HG03565 (cell line): ENCODE measurements around the gene CACNA1D.

Experiments used
- ATAC-seq: cut with Tn5 transposase; IDR thresholded peaks from one replicate; pipeline ENCODE4 v1.9.1; 2021; ENCODE audit warnings: mild to moderate bottlenecking, moderate library complexity; ENCODE audit not compliant: unreplicated experiment

Gene CACNA1D

DNA sequence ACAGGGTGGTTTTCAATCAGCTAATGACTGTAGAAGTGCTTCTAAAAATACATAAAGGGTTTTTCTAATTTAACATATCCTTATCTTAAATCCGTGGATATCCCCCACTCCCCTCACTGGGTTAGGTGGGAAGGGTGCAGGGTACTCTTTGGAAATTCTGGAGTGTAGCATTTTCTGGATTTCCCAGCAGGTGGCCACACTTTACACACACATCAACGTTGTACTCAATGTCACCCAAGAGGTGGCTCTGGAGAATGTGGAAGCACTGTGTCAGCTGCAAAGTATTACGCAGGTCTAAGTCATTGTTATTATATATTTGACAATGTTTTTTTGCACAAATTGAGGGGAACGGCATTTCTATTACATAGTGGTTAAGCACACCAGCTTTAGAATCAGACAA lies 183.0 kb downstream of the CACNA1D start:
- no peak for ATAC-seq

DNA sequence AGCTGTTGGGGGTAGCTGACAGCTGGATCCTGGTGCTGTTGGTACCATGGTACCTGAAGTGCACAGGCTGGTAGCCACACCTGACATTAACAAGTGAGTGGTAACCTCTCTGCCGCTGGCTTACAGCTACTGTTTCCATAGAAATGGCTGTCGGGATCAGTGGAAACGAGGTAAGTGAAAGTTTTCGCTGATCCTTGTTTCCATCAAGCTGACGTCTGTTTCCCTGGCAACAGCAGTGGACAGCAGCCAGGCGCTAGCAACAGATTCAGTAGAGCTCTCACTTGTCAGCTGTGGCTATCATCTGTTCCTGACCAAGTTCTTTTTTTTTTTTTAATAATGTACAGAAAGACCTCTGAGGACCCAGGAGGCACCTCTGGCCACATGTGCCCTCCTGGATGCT lies 185.6 kb downstream of the CACNA1D start:
- ATAC-seq, result no peak

DNA sequence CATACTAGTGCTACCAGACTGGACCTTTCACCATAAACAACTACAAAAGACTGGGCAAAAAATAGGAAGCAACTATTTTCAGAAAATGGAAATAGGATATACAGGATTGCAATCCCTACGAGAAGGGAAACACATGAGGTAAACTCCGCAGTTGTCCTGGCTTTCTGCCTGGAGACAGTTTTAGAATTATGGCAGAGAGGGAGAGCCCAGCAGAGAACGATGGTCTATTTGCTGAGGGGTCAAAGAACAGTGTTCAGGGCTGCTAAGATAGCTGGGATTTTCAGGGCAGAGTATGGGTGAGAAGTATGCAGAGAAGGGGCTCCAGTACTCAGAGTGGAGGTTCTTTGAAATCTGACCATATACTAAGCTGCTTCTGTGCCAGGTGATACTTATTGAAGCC lies 188.4 kb downstream of the CACNA1D start:
- no peak for ATAC-seq

DNA sequence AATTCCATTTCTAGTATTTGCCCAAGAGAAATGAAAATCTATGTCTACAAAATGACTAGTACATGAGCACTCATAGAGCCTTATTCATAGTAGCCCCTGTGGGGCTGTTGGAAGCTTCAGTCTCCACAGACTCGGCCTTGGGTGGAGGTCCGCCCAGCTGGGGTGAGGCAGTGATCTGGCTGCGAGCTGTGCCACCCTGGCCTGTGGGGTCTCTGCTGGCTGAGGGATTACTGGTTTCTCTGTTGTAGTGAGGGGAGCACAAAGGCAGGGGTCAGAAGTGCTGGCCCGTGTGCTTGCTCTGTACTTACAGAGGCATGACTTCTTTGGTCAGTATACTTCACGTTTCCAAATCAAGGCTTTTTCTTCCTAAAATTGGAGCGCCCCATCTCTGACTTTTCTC lies 193.7 kb downstream of the CACNA1D start:
- no peak for ATAC-seq

DNA sequence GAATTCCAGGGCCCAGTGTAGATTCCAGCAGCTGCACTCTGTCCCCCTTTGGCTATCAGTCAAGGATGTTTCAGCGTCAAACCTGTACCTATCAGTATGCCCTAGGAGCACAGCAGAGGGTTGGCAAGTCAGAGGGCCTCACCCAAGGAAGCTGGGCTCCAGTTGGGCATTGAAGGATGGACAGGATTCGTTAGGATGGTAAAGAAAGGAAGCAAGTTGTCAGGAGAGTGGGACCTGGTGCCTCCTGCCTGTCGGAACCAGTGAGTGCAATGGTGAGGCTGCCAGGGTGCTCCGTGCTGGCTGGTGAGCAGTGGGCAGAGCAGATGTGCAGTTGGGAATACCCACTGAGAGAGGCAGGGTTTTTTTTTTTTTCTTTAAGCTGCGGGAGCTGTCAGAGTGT lies 194.6 kb downstream of the CACNA1D start:
- no peak for ATAC-seq

DNA sequence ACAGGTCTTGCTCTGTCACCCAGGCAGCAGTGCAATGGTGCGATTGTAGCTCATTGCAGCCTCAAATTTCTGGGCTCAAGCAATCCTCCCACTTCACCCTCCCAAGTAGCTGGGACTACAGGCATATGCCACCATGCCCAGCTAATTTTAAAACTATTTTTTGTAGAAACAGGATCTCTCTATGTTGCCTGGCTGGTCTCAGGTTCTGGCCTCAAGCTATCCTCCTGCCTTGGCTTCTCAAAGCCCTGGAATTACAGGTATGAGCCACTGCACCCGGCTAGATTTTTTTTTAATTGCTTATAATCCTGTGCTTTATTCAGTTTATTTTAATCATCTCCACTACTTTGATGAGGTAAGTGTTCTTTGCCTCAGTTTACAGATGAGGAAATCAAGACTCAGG lies 195.3 kb downstream of the CACNA1D start:
- ATAC-seq, result no peak

DNA sequence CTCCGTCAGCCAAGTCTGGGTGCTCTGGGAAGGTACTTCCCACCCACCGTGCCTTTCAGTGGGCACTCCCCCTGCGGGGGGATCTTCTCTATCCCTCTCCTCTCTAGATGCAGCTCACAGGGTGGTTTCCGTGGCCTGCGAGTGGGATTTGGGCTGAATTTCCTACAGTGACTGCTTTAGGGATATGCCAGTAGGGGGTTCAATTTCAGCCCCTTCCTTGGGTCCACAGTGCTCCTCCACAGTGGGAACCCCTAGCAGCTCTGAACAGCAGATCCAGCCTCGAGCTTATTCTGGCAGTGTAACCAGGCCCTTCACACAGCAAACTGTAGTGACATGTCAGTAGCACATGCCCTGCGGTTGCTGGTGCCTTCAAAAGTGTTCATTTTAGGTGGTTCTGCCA lies 196.1 kb downstream of the CACNA1D start:
- ATAC-seq, result no peak

DNA sequence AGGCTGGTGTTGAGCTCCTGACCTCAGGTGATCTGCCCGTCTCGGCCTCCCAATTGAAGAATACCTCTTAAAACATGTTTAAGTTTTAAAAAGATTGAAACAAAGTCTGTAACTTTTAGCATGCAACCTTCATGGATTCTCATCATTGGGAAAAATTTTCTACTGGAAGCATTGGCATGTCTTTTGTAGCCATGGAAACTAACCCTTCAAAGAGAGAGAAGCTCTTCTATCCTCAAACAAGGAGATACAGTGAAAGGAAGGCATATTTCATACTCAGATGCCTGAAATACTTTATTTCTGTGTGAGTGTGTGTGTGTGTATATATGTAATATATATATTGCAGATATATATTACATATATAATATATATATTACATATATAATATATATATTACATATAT lies 196.9 kb downstream of the CACNA1D start:
- ATAC-seq, result no peak

DNA sequence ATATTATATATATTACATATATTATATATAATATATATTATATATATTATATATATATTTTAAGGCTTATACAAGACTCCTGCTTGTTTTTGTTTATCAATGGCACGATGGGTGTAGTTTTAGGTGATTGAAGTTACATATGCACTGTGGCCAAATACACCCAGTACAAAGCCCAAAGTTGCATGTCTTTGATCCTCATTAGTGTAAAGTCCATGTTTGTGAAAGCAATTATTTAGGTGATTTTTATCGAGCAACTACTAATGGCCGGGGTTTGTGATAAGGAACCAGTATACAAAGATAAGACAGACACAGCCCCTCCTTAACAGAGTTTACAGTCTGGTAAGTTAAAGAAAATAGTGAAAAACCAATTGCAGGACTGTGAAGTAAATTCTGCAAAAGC lies 197.5 kb downstream of the CACNA1D start:
- no peak for ATAC-seq

DNA sequence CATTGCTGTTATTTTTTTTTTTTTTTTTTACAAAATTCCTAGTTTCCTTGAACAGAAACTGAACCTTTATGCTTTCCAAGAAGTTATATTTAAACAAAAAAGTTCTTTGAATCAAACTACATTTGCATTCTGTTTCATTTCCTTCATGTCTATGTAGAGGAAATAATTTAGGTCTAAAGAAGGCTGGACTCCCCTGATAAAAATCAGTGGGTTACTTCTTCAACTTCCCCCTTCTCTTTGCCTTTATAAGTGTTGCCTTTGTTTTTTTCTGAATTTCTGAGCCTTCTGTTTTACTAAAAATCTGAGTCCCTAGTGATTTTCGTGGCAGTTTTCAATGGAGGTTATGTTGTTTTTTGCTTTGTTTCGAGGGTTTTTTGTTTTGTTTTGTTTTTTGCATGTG lies 199.0 kb downstream of the CACNA1D start:
- ATAC-seq, result no peak

DNA sequence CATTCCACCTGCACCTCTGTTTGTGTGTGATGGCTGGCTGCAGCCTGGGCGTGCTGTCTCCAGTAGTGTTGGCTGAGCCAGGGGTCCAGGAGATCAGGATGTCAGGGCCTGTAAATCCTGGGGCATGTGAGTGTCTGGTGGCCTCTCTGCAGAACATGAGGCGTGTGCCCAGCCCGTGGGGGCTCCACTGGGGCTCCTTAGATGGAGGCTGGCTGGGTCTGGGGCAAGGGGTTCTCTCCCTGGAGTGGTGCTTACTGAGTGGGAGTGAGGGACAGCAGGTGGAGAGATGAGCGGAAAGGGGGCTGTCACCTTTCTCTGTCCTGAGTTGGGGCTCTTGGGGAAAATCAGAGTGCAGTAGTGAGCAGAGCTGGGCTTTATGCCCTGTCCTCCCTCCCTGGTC lies 199.6 kb downstream of the CACNA1D start:
- no peak for ATAC-seq

DNA sequence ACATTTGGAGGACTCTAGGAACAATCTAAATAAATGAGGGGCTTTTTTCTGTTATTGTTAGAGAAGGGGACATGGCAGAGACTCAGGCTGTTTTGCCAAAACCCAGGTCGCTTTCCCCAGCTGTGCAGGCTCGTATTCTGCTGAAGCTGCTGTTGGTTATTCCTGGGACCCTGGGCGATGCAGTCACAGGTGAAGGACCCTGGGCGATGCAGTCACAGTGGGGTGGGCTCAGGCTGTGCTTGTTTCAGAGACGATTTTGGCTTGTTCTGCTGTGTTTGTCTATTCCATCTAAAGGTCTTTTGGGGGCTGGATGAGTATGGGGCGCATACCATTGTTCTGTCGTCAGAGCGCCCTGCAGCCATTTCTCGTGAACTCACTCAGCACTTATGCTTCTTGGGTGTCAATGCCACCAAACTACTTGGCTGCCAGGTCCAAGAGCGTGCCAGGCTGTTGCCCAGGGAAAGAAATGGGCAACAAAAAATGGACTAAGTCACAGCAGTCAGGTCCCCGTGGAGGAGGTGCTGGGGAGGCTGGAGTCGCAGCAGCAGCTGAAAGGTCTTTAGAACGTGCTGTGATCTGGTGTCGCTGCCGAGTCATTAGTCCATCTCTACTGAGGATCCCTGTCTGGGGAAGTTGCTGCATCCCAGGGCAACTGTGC lies 200.4 kb downstream of the CACNA1D start:
- no peak for ATAC-seq

DNA sequence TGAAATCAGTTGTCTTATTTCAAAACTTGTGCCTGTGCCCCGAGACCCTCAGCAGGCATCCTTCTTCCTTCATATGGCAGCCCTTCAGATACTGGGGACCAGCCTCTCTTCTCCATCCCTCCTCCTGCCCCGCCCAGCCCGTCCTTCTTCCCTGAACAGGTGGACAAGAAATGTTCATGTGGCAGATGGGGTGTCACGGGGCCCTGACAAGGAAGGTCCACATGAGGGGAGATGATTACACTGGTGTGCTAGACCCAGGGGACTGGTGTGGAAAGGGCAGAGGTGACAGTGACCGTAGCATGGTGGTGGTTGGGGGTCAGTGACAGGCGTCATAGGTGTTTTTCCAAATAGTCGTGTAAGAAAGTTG lies 200.9 kb downstream of the CACNA1D start:
- no peak for ATAC-seq

DNA sequence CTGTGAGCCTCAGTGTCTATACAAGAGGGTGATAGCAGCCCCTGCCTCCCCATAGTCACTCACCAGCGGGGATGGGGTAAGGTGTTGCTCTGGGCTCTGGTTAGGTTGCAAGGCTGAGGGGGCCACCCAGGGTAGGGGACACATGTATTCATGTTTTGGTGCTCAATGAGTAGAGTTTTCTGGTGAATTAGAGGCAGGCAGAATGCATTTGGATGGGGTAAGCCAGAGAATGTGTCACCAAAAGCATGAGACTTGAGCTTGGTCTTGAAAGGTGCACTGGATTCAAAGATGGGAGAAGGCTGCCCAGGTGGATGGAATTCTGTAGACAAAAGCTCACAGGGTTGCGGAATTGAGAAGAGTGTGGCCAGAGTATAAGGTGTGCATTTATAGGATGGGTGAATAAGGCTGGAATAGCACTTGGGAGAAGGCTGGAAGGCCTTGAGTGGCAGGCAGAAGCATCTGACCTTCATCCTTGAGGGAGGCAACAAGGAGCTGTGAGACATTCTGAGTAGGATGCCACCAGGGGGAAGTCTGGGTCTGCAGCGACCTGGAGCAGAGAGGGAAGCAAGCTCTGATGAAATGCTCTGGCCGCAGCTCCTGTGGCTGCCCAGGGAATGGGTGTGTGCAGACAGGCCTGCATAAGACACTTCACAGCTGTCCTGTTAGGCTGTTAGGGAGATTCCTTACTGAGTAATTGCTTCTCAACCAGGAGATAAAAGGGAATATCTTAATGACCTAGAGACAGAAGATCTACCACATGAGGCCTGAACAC lies 202.2 kb downstream of the CACNA1D start:
- ATAC-seq, result no peak

DNA sequence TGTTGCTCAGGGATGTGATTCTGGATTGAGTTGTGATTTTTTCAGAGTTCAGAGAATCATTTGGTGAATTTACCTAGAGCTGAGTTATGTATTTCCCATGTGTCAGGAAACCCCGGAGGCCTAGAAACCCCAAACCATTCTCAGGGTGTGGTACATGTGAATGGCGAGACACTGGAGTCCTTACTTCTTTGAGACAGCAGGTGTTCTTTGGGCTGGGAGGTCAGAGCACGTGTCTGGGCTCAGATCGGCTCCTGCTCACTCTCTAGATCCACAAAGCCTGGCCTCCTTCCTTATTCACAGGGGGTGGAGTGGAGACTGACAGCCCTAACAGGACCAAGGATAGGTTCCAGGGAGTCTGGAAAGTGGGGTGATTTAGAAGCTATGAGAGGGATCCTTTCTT lies 206.0 kb downstream of the CACNA1D start:
- no peak for ATAC-seq

DNA sequence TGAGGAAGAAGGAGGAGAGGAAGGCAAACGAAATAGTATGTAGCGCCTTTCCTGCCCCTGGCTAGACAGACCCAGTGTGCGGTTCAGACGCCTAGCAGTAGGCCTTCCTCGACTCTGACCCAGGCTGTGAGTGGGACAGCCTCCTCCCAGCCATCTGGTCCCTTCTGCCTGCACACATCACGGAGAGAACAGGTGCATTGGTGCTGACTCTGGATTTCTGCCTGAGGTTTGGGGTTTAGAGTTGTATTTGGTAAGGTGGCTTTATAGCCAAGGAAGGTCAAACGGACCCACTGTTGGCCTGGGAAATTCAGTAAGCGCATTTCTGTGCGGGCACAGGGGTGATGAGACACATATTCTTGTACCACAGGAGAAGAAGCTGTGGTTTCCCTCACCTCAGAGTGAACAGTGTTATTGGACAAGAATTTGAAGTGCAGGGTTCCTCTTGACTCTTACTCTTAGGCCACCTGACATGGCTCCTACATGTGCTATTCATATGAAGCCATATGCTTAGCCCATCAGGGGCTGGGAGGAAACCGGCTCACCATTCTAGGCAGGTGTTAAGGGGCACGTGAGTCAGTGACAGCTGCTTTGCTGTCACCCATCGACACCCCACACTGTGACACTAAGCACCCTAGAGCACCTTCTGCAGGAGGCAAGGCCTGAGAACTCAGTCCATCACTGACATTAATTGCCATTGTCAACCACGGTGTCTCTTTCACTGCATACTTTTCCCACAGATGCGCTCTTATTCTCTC lies 208.5 kb downstream of the CACNA1D start:
- no peak for ATAC-seq

DNA sequence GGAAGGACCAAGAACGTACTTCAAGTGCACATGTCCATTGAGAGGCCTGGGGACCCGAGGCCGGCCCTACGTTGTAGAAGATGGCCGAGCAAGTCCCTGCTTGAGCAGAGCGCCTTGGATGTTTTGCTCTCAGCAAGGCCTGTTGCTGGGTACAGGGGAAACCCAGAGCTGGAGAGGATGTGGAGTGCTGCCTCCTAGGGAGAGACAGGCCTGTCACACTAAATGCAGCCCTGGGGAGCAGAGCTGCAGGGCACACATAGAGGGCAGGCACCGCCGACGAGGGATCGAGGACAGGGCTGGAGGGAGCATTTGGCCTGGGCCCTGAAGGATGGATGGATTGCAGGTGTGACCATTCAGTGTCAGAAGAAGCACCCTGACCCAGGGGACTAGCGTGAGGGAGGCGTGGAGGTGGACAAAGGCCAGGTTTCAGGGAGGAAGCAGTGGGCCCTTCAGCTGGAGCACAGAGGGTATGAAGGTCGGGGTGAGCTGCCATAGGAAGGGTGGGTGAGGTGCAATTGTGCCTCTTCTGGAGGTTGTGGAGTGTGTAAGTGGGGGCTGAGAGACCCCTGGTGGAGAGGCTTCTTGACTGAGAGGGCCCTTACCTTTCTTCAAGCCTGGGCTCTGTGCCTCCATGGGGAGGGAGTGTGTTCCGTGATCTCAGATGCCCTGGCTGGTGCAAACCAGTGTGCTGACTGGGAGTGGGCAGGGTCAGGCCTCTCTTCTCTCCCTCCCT lies 209.4 kb downstream of the CACNA1D start:
- no peak for ATAC-seq

DNA sequence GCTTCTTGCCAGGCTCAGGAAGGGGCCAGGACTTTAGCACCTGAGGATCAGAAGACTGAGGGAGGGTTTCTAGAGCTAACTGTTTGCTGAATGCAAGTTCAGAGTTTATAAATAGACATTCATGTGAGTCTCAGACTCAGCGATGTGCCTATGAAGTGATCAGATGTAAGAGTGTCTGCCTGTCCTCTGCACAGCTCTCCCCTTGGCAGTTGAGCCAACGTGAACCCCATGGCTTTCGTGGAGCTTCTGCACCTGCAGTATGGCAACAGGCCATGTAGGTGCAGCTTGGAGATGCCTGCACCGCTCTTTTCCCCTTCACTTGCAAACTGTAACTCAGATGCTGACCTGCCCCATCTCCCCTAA lies 209.9 kb downstream of the CACNA1D start:
- no peak for ATAC-seq

DNA sequence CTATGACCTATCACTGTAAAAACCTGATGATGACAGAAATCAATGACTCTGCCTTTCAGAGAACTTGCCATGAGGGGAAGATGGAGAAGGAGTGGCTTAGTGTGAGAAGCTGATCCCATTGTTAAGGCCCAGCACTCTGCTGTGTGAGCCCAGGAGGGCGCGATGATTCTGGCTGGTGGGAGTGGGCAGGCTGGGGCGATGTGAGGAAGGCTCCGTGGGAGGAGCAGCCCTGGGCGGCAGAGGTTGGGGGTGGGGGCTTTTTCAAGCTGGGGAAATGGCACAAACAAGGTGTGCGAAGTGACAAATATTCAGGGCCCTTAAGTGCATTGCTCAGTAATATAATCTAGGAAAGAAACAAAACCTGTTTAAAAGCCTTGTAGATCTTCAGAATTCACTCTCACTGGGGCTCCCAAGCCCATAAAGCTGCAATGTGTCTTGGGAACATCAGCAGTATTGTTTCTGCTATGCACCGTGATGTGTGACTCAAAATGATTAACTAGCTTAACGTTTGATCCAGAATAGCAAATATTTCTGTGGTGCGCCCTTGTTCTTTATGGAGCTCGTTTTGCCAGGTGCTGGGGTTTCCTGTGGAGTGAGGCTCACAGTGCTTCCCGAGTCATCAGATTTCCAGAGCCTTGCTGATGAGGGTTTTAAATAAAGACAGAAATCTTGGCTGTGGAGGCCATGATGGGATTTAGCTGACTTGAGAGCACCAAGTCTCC lies 210.8 kb downstream of the CACNA1D start:
- no peak for ATAC-seq

DNA sequence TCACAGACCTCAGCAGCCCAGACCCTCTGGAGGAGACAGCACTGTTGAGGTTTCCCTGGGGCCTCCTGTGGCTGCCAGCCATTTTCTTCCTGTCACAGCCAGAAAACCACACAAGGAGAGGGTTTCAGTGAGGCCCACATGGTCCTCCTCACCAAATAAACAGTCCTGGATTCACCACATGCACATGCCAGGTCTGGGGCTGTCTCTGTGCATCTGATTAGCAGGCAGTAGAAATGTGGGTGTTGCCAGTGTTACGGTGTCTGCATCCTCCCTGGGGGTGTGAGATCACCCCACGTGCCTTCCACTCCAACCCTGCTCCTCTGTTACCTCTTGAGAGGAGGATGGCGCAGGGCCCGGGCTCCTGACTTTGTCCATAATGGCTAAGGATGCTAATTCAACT lies 211.4 kb downstream of the CACNA1D start:
- ATAC-seq, result no peak

DNA sequence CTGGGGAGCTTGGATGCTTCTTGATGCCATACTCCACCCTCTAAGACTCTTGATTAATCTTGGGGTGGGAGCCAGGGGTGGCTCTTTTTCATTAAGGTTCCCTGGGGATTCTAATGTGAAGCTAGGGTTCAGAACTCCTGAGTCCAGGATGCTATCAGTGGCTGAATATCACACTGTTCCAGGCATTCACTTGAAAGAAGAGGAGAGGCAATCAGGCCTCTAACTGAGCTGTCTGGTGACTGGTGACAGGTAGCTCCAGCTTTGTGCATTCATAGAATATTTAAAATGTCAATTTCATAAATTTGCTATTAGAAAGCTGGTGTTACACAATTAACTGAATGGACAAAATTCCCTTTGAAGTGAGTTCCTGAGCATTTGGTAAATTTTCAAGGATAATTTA lies 212.8 kb downstream of the CACNA1D start:
- ATAC-seq, result no peak
